GM21528 (cell line): ENCODE measurements around the gene LRP8.

Experiments
- ATAC-seq: cut with Tn5 transposase; IDR thresholded peaks from one replicate; pipeline ENCODE4 v1.9.1; 2021; ENCODE audit warnings: mild to moderate bottlenecking, moderate library complexity; ENCODE audit not compliant: unreplicated experiment, low FRiP score

Gene LRP8

GRCh38 chr1:53361541-53361961, 33.7 kb upstream of the LRP8 start:
- ATAC-seq = no peak

- no peak for ATAC-seq
These were observed 32.0 kb upstream of the LRP8 start for GRCh38 chr1:53359934-53360276.

GRCh38 chr1:53359225-53359933, 31.5 kb upstream of the LRP8 start:
- ATAC-seq = no peak

- ATAC-seq = no peak
These were observed 28.8 kb upstream of the LRP8 start for GRCh38 chr1:53356637-53357036.

GRCh38 chr1:53354119-53354518, 26.2 kb upstream of the LRP8 start:
- ATAC-seq = no peak

GRCh38 chr1:53352561-53352960, 24.7 kb upstream of the LRP8 start:
- no peak for ATAC-seq

GRCh38 chr1:53350853-53351767, 23.2 kb upstream of the LRP8 start:
- ATAC-seq = no peak

GRCh38 chr1:53349968-53350852, 22.3 kb upstream of the LRP8 start:
- ATAC-seq = no peak

GRCh38 chr1:53349369-53349835, 21.5 kb upstream of the LRP8 start:
- no peak for ATAC-seq

GRCh38 chr1:53348486-53349368, 20.9 kb upstream of the LRP8 start:
- ATAC-seq = no peak

- ATAC-seq = no peak
These were observed 18.9 kb upstream of the LRP8 start for GRCh38 chr1:53346814-53347176.

GRCh38 chr1:53345996-53346813, 18.3 kb upstream of the LRP8 start:
- no peak for ATAC-seq

GRCh38 chr1:53344921-53345838, 17.3 kb upstream of the LRP8 start:
- ATAC-seq = peak; percentile 78

GRCh38 chr1:53343831-53344668, 16.2 kb upstream of the LRP8 start:
- ATAC-seq = no peak

GRCh38 chr1:53342735-53343470, 15.0 kb upstream of the LRP8 start:
- ATAC-seq = no peak

GRCh38 chr1:53341961-53342707, 14.3 kb upstream of the LRP8 start:
- no peak for ATAC-seq
